ENCODE results near the gene MYCBPAP.

GRCh38 chr17:50576864-50577263, 68.6 kb downstream of the MYCBPAP start:
- TF ChIP-seq CTCF (IDR thresholded peaks at IDR 0.05) (no peak), POLR2A (IDR thresholded peaks at IDR 0.05) (no peak)

Data from suprapubic skin (tissue), 3 donors.